HG03354 (cell line): ENCODE results near the gene EIF3K.
A peak's percentile ranks its signal among the peaks of the same experiment; 100 is the strongest.

Source experiments
- ATAC-seq: cut with Tn5 transposase; IDR thresholded peaks from one replicate; pipeline ENCODE4 v1.9.1; 2021; ENCODE audit warnings: mild to moderate bottlenecking; ENCODE audit not compliant: unreplicated experiment, poor library complexity, severe bottlenecking

Gene EIF3K

DNA sequence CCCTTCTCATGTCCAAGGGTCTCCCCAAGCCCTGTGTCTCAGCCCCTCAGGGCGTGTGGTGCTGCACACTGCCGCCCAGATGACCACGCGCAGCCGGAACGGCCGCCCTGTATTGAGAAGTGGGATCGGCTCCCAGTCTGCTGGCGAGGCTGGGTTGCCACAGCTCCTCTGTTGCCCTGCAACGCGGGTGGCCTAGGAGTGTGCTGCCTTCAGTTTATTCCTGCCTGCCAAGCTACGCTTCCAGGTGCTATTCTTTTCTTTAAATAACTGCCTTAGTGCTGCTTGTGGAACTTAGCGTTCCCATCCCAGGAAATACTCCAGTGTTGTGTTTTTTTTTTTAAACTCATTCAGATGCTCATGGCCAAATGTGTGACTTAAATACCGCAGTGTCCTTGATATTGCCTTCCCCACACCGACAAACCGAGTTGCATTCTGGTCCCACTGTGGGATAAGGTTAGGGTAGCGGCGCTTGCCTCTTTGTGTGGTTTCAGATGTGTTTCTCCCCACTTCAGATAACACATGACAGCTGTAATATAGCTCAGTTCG lies 45.0 kb downstream of the EIF3K start:
- ATAC-seq = no peak

GRCh38 chr19:38664503-38665211 lies 45.7 kb downstream of the EIF3K start:
- no peak for ATAC-seq

DNA sequence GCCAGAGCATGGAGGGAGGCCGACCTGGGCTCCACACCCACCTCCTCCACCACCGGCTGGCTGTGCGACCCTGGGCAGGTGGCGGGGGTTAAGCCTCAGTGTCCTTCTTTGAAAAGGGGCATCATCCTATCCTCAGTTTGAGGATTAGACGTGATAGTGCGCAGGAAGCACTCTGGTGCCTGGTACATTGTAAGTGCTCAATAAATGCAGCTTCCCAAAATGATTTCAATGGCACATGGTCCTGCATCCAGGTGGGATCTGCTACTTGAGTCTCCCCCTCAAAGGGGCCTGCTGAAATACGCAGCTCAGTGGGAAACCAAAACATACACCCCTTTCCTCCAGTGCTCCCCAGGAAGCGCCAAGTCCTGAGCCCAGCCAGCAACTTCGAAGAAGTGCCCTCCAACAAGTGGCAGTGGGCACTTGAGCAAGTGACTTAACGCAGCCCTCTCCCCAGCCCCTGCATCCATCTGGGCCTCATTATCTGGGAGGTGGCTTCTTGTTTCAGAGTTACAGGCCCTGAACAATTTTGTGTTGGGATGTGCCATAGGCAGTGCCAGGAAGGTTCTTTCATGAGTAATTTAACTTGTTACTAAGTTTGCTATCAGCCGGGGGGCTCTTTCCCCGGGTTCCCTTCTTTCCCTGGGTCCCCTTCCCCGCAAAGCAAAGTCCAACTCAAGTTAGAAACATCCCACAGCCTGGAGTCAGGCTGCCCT lies 46.4 kb downstream of the EIF3K start:
- no peak for ATAC-seq

DNA sequence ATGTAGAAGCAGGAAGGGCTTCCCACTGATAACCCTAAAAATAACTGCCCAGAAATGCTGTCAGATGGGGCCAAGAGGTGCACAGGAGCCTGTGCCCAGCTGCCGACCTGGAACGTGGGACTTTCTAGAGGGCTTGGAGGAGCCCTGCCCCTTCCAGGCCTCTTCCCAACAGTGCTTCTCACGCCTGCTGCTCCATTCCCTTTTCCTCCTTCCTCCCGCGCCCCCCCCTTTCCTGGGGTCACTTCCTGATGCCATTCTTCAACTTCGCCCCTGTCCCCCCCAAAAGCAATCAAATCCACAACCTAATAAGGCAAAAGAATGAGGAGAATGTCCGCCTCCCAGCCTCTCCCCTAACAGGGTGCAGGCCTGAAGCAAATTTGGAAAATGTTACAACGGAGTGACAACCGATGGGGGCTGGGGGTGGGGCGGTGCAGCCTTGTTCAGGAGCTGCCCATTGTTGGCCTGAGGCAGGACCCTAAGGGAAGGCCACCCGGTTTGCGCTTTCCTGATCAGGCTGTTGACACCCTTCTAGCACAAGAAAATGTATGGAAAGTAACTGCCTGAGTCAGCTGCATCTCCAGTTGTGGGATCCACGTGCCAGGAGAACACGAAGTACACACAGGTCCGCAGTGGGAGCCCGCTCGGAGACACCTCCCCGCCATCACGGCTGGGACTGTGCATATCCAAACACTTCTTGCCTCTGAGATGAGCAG lies 47.1 kb downstream of the EIF3K start:
- no peak for ATAC-seq

DNA sequence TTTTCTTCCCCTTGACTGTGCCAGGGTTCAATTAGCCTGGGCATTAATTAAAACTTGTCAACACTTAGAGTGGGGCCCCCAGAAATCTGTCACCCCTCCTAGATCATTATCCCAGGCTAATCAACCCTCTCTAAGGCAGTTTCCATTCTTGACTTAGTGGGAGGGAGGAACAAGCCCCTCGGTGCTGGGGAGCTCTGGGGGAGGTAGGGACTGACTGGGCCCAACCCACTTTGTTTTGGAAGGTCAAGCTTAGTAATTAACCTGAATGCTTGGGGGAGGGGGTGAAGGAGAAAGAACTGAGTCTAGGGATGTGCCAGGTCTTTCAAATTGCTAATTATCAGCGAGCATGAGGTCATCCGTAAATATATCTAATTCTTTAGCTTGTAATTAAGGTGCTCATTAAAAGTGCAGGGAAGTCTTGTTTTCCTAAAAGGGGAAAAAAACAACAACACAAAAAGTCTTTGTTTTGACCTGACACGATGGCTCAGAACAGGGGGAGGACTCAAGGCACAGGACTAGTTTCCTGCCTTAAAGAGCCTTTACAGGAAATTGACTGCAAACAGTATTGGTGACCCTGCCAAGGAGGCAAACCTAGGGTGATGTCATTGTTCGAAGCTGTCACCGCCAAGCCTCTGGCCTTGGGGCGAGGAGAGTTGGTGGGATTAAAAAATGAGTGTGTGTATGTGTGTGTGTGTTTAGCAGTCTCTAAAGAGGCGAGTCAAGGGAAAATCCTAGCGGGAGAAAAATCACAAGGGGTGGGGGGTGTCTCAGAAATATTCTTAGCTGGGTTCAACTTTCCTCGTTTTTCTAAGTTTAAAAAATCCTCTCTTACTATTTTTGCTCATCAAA lies 47.9 kb downstream of the EIF3K start:
- peak; percentile 62 for ATAC-seq

DNA sequence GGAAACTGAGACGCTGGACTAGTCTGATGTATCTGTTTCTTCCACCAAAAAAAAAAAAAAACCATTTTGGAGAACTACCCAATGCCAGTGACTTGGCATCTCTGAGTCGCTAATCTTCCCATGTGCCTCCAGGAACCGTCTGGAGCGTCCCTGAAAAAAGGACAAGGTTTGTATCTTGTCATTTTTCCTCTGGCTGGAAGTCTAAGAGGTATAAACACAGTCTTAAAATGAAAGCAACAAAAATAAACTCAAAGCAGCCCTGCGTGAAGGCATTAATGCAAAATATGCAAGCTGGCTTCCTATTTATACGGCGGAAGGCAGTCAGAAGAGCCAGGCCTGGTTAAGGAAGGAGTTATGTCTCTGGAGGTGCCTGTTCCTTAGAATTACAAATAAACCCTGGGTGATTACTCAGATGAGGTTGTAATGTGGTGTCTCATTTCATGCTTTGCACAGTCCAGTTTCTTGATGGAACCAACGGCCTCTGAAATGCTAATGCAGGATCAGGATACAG lies 48.7 kb downstream of the EIF3K start:
- ATAC-seq = no peak

DNA sequence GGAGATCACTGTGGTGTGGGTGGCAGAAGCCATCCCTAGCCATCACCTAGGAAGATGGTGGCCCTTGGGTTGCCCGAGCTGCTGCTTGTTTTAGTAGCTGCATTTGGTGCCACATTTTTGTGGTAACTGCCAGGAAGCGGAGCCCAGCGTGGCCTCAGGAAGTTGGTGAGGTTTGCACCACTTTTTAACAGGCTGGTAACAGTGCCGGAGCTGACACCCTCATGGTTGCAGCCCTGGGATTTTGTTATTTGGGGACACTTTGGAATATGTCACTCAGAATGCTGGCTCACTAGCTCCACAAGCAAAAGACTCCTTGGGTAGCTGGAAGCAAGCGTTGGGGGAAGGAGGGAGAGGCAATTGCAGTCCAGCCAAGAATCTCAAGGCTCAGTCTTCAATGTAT lies 50.6 kb downstream of the EIF3K start:
- ATAC-seq = no peak

DNA sequence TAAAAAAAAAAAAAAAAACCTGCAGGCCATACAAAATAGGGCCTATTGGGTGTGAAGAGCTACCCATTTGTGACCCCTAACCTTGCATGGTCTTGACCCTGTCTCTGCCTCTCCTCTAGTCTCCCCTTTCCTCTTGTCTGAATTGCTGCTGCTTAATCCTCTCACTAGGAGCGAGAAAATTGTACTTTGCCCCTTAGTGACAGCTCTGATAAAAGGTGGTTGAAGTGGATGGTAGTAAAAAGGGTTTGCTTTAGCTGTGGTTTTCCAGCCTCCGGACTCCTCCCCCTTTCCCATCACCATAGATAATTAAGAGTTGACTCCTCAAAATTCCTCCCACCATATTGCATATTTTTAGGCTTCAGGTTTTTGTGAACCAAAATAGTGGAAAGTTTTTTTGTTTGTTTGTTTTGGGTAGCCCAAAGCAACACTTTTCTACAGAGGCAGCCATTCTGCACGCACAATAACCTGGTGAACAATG lies 52.0 kb downstream of the EIF3K start:
- ATAC-seq = no peak

DNA sequence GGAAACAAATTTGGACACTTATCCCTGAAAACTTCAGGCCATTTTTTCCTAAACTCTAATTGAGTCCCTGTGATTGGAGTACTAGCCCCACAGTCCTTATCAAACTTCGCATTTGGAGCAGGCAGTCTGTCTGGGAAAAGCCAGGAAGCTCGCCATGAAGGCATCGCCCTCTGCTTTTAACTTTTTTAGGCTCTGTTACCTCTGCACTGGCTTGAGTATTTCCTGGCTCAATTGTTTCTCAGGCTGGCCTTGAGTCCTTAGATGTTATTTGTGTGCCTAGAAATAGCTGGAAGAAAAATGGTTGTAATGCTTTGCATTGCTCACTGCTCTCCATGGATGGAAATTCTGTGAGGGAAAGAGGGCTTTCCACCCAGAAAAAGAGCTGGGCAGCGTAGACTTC lies 52.7 kb downstream of the EIF3K start:
- no peak for ATAC-seq

DNA sequence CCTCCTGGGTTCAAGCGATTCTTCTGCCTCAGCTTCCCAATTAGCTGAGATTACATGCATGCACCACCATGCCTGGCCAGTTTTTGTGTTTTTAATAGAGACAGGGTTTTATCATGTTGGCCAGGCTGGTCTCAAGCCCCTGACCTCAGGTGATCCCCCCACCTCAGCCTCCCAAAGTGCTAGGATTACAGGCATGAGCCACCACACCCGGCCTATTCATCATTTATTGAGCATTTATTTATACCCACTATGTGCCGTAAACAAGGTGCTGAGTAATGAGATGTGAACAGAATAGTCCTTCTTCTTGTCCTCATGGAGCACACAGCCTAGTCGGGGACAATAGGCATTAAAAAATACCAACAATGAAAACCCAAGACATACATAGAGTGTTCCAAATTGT lies 54.0 kb downstream of the EIF3K start:
- ATAC-seq = no peak

DNA sequence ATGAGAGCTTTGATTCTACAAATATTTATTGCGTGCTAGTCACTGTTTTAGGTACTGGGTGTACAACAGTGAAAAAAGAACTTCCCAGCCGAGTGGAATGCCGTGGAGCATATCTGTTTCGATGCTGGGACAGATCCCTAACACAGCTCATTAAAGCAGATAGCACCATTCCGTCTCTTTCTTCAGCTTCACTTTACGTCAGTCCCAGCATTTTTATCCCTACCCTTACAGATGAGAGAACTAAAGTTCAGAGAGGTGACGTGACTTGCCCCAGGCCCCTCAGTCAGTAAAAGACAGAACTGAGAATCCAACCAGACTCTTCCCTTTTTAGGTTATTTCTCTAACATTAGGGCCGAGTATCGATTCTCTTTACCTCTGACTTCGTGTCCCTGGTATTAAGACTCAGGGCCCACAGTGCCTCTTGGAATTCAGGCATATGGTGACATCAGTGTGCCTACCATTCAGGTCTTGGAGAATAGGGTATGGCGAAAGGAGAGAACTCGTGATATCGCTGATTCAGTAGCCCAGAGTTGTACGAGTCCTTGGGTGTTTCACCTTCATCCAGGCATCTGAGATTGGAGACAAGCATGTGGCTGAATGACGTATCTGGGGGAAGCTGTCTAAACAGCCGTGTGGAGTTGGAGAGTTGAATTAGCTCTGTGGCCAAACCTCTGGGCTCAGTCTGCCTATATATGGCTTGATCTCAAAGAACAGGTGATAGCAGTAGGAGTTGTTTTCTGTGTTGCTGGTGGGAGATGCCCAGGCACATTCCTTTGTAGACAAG lies 55.6 kb downstream of the EIF3K start:
- no peak for ATAC-seq

- ATAC-seq = no peak
Observed at GRCh38 chr19:38675611-38676010, 56.6 kb downstream of the EIF3K start.

DNA sequence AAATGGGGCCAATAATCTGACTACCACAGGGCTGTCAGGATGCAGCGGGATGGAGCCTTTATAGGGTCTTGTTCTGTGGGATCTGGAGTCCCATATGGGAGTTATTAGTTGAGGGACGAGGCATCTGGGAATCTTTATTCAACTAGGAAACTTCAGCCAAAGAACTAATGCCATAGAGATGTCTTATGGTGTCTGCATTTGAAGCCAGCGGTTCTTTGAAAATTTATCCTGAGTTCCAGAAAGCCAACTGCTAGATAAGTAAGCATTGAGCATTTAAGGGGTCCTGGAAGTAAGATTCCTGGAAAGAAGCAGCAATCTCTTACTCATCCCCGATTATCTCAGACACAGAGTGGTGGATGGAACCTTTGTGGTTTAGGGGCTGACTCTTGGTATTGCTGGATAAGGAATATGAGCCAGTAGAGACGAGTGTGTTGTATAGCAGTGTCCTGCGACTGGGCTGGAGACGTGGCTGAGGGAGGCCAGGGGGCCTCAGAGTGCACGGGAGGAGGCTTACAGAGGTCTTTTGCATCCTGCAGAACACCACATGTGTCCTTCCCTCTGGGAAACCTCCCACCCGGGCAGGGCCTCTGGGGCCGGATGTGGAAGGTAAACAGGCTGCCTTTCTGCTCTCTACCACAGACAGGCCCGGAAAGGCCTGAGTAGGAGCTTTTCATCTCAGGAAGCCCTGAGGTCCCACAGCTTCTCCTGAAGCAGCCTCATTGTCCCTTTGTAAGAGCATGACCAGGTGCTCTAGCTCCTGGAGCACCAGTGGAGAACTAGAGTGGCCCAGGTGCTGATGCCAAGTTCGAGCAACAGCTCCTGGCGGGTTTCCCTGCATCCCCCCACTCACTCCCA lies 57.3 kb downstream of the EIF3K start:
- ATAC-seq = no peak

GRCh38 chr19:38676878-38677646 lies 58.1 kb downstream of the EIF3K start:
- ATAC-seq = no peak

- no peak for ATAC-seq
Observed at GRCh38 chr19:38678217-38678890, 59.4 kb downstream of the EIF3K start.

DNA sequence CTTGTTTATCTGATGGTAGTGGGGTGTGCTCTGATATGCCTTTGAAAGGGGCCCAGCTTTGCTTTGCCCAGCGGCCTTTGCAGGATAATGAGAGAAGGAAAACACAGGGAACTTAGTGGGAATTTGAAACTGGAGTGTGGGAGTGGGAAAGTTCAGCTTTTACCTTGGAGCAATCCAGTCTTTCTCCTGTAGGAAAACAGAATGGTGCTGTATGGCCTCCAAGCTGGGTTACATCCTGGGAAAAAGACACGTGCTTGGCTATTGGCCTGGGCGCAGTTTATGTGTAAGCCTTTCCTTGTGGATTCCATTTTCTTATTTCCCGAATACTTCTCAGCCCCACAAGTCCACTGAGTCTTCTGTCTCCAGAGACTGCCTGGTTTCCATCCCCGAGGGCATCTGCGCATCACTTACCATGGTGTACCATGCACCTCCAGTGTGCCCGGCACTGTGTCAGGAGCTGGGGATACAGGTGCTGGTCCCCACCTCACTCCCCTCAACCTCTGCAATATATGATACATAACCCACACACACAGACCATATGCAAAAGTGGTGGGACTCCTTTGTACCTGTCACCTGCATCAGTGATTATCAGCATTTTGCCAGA lies 60.0 kb downstream of the EIF3K start:
- no peak for ATAC-seq
